Parathyroid adenoma (tissue), 2 donors: ENCODE measurements around the gene OPCML.

Experiments
- H2AFZ ChIP-seq: fragments of 300-600 bp; sonication (generic); one replicate; pipeline ENCODE4 v1.7.0; 2017; ENCODE audit warnings: antibody characterized with exemption, mild to moderate bottlenecking
- H3K27ac ChIP-seq: fragments of 300-600 bp; sonication (generic); one replicate; pipeline ENCODE4 v1.7.0; 2017
- H3K27me3 ChIP-seq: fragments of 300-600 bp; sonication (generic); one replicate; pipeline ENCODE4 v1.7.0; 2017; ENCODE audit warnings: low read length; ENCODE audit not compliant: control insufficient read depth, insufficient read depth
- H3K36me3 ChIP-seq: fragments of 300-600 bp; sonication (generic); one replicate; pipeline ENCODE4 v1.7.0; 2017; ENCODE audit warnings: low read length; ENCODE audit not compliant: control insufficient read depth, insufficient read depth
- H3K4me1 ChIP-seq: fragments of 300-600 bp; sonication (generic); one replicate; pipeline ENCODE4 v1.7.0; 2017; ENCODE audit warnings: control low read depth
- H3K4me2 ChIP-seq: fragments of 300-600 bp; sonication (generic); one replicate; pipeline ENCODE4 v1.7.0; 2017; ENCODE audit warnings: low read length
- H3K4me3 ChIP-seq: fragments of 300-600 bp; sonication (generic); one replicate; pipeline ENCODE4 v1.7.0; 2017; ENCODE audit warnings: low read depth, low read length
- H3K79me2 ChIP-seq: fragments of 300-600 bp; sonication (generic); one replicate; pipeline ENCODE4 v1.7.0; 2017; ENCODE audit warnings: control low read depth
- H3K9ac ChIP-seq: fragments of 300-600 bp; sonication (generic); one replicate; pipeline ENCODE4 v1.7.0; 2017; ENCODE audit warnings: mild to moderate bottlenecking
- H3K9me3 ChIP-seq: fragments of 300-600 bp; sonication (generic); one replicate; pipeline ENCODE4 v1.7.0; 2017; ENCODE audit warnings: low read length; ENCODE audit not compliant: control insufficient read depth
- CTCF ChIP-seq: fragments of 300-600 bp; sonication (generic); IDR thresholded peaks from one replicate; pipeline ENCODE4 v1.7.0; 2017; ENCODE audit warnings: antibody characterized with exemption, mild to moderate bottlenecking
- donor health status: primary hyperparathyroidism.

Gene OPCML

GRCh38 chr11:133500435-133500834 lies 31.9 kb downstream of the OPCML start:
- Histone ChIP-seq H3K4me1 (no peaks in the 10 kb centered on the region), H3K79me2 (no peaks in the 10 kb centered on the region), H3K4me3 (no peak overlapping the region), H3K27ac (no peak overlapping the region), H3K36me3 (no peaks in the 10 kb centered on the region), H3K9me3 (no peaks in the 10 kb centered on the region), H2AFZ (no peak overlapping the region), H3K4me2 (no peak overlapping the region), H3K27me3 (no peaks in the 10 kb centered on the region), H3K9ac (no peak overlapping the region)
- TF ChIP-seq CTCF, result no peak

GRCh38 chr11:133498969-133499368 lies 33.3 kb downstream of the OPCML start:
- Histone ChIP-seq H3K9ac (no peak overlapping the region), H3K4me2 (no peak overlapping the region), H3K27ac (no peak overlapping the region), H3K27me3 (no peaks in the 10 kb centered on the region), H2AFZ (no peak overlapping the region), H3K4me3 (no peak overlapping the region), H3K79me2 (no peaks in the 10 kb centered on the region), H3K4me1 (no peaks in the 10 kb centered on the region), H3K9me3 (no peaks in the 10 kb centered on the region), H3K36me3 (no peaks in the 10 kb centered on the region)
- TF ChIP-seq CTCF, result no peak

- H3K4me1 ChIP-seq, result no peaks in the 10 kb centered on the region
- no peaks in the 10 kb centered on the region for H3K27me3 ChIP-seq
- H3K27ac ChIP-seq, result no peak overlapping the region
- H3K4me2 ChIP-seq, result no peak overlapping the region
- no peaks in the 10 kb centered on the region for H3K79me2 ChIP-seq
- no peak overlapping the region for H2AFZ ChIP-seq
- H3K9ac ChIP-seq, result no peak overlapping the region
- H3K36me3 ChIP-seq, result no peaks in the 10 kb centered on the region
- no peaks in the 10 kb centered on the region for H3K9me3 ChIP-seq
- no peak overlapping the region for H3K4me3 ChIP-seq
- TF ChIP-seq CTCF, result no peak
Measured at GRCh38 chr11:133497477-133498140, 34.7 kb downstream of the OPCML start.

- no peak overlapping the region for H3K9ac ChIP-seq
- TF ChIP-seq CTCF, result no peak
Measured at GRCh38 chr11:133492895-133493294, 39.4 kb downstream of the OPCML start.

GRCh38 chr11:133491680-133492383 lies 40.5 kb downstream of the OPCML start:
- TF ChIP-seq CTCF, result no peak
- no peaks in the 10 kb centered on the region for H3K79me2 ChIP-seq
- no peaks in the 10 kb centered on the region for H3K36me3 ChIP-seq
- H3K27me3 ChIP-seq, result no peaks in the 10 kb centered on the region
- H3K4me1 ChIP-seq, result no peaks in the 10 kb centered on the region
- no peak overlapping the region for H3K27ac ChIP-seq
- H2AFZ ChIP-seq, result no peak overlapping the region
- no peaks in the 10 kb centered on the region for H3K9me3 ChIP-seq
- H3K4me2 ChIP-seq, result no peak overlapping the region
- no peak overlapping the region for H3K4me3 ChIP-seq
- no peak overlapping the region for H3K9ac ChIP-seq

More at GRCh38 chr11:133492895-133493294, 39.4 kb downstream of the OPCML start:
- no peaks in the 10 kb centered on the region for H3K36me3 ChIP-seq
- H3K9me3 ChIP-seq, result no peaks in the 10 kb centered on the region
- no peaks in the 10 kb centered on the region for H3K79me2 ChIP-seq
- H3K27ac ChIP-seq, result no peak overlapping the region
- no peak overlapping the region for H2AFZ ChIP-seq
- no peaks in the 10 kb centered on the region for H3K4me1 ChIP-seq
- no peaks in the 10 kb centered on the region for H3K27me3 ChIP-seq
- H3K4me3 ChIP-seq, result no peak overlapping the region
- no peak overlapping the region for H3K4me2 ChIP-seq
